DND-41 (cell line): Measurements from ENCODE around the gene PXK.
"Not testable (repeated sequence)": the region's sequence is repeated elsewhere in the genome, so short reads cannot be mapped to it uniquely, and the experiment has no call there.

Experiments
- CTCF ChIP-seq: IDR thresholded peaks from 2 replicates; pipeline ENCODE4 v1.5.1; 2012; ENCODE audit warnings: borderline replicate concordance, low read length, moderate library complexity, mild to moderate bottlenecking; ENCODE audit not compliant: poor library complexity, severe bottlenecking; ENCODE audit errors: extremely low read depth
- EZH2 ChIP-seq: IDR thresholded peaks from 3 replicates; pipeline ENCODE4 v1.6.1; 2012; ENCODE audit warnings: borderline replicate concordance, low read depth, mild to moderate bottlenecking, moderate library complexity, low read length, inconsistent platforms; ENCODE audit not compliant: severe bottlenecking

GRCh38 chr3:58290446-58290845 lies 42.2 kb upstream of the PXK start:
- TF ChIP-seq CTCF, EZH2: not testable (repeated sequence)
